ENCODE data around the gene PLCB1.

DNA sequence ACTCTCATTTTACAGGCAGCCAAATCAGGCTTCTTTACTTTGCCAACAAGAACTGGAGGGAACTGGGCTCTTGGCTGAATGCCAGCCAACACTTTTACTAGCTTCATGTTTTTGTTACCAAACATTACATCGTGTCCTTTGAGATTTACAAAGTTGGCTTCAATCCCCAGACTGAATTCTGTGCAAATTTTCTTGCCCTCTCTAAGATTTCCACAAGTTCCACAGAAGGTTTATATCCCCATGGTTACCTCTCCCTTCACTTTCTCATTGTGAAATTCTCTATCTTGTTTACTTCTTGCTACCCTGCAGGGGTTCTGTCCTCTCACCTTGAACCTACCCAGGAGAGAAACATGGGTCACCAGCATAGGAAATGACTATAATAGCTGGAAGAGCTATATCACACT lies 37.6 kb upstream of the PLCB1 start:
- TF ChIP-seq, protein P1, sequence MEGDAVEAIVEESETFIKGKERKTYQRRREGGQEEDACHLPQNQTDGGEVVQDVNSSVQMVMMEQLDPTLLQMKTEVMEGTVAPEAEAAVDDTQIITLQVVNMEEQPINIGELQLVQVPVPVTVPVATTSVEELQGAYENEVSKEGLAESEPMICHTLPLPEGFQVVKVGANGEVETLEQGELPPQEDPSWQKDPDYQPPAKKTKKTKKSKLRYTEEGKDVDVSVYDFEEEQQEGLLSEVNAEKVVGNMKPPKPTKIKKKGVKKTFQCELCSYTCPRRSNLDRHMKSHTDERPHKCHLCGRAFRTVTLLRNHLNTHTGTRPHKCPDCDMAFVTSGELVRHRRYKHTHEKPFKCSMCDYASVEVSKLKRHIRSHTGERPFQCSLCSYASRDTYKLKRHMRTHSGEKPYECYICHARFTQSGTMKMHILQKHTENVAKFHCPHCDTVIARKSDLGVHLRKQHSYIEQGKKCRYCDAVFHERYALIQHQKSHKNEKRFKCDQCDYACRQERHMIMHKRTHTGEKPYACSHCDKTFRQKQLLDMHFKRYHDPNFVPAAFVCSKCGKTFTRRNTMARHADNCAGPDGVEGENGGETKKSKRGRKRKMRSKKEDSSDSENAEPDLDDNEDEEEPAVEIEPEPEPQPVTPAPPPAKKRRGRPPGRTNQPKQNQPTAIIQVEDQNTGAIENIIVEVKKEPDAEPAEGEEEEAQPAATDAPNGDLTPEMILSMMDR (IDR thresholded peaks at IDR 0.05; ENCODE audit: insufficient read depth, low read depth, low read length) = no peak
- no peak for TF ChIP-seq EZH2 (IDR thresholded peaks at IDR 0.05; ENCODE audit: insufficient read depth, low read length)

All from astrocyte (in vitro differentiated cells and primary cell).